ENCODE data around the gene CRKL. TPM values are rescaled to one million over a fixed set of nuclear protein-coding genes. Genes with fewer than 3 reads are reported as not detected.

CRKL gene
- total RNA-seq, 1 experiment from 2014 or later: 106 TPM

- Histone ChIP-seq H2BK20ac (ENCODE audit: low read depth, low read length, poor library complexity, severe bottlenecking) (no peak overlapping the region), H3K18ac (ENCODE audit: insufficient read length, low read depth, low read length) (no peak overlapping the region), H3K79me1 (ENCODE audit: insufficient read depth, low read depth, low read length, poor library complexity, severe bottlenecking) (no peaks in the 10 kb centered on the region), H3K4me2 (ENCODE audit: insufficient read depth, insufficient read length, low read length) (no peak overlapping the region), H3K27ac (ENCODE audit: insufficient read length, low read depth, low read length) (no peak overlapping the region), H3K14ac (ENCODE audit: insufficient read depth, low read length) (no peak overlapping the region), H3K23me2 (ENCODE audit: insufficient read length, low read depth, low read length, poor library complexity, severe bottlenecking) (no peaks in the 10 kb centered on the region), H4K91ac (ENCODE audit: insufficient read length, low read depth, low read length) (no peak overlapping the region), H3K23ac (ENCODE audit: insufficient read length, low read depth, low read length) (no peak overlapping the region), H3K4me1 (ENCODE audit: insufficient read depth, low read length) (no peaks in the 10 kb centered on the region), H2BK15ac (ENCODE audit: low read depth, low read length) (no peak overlapping the region), H2AK5ac (ENCODE audit: insufficient read length, low read length) (no peak overlapping the region), H4K5ac (ENCODE audit: insufficient read length, low read depth, low read length) (no peak overlapping the region), H4K8ac (replicated peaks; ENCODE audit: insufficient read length, low read depth, low read length) (no peak overlapping the region), H3K9me3 (ENCODE audit: control insufficient read depth, low read depth, low read length) (no peaks in the 10 kb centered on the region), H2BK5ac (ENCODE audit: insufficient read length, low read length) (no peak overlapping the region), H3K9ac (ENCODE audit: extremely low read depth, insufficient read length, low read length) (no peak overlapping the region), H3T11ph (ENCODE audit: low read length) (no peak overlapping the region), H3K79me2 (ENCODE audit: insufficient read depth, low read length) (no peaks in the 10 kb centered on the region), H4K20me1 (ENCODE audit: control insufficient read depth, insufficient read depth, insufficient read length) (no peaks in the 10 kb centered on the region), H3K27me3 (ENCODE audit: insufficient read depth, low read length) (no peaks in the 10 kb centered on the region), H2AFZ (ENCODE audit: low read length) (no peak overlapping the region), H2BK120ac (ENCODE audit: low read depth, low read length, poor library complexity, severe bottlenecking) (no peak overlapping the region), H3K56ac (ENCODE audit: insufficient read length, low read depth, low read length) (no peak overlapping the region), H3K4ac (ENCODE audit: low read depth, low read length) (no peak overlapping the region), H2BK12ac (ENCODE audit: insufficient read length, low read depth, low read length) (no peak overlapping the region)
- H3K9me3 Mint-ChIP-seq: no peaks in the 10 kb centered on the region
- no peak overlapping the region for H3K27ac Mint-ChIP-seq
- WGBS (ENCODE audit: extremely low coverage, insufficient read length, low lambda C conversion rate): no CpG with 5 or more reads among the region's 30 CpGs
- DNase-seq: no peak
- H3K27me3 Mint-ChIP-seq (ENCODE audit: low read depth): no peaks in the 10 kb centered on the region
- H3K36me3 Mint-ChIP-seq (ENCODE audit: insufficient read depth in 1 of 3, low read depth in 3 of 3): peaks cover 2 to 26% (median 8%) of the 10 kb centered on the region in 3 experiments; a peak in 6 of 7 replicates
- H3K4me1 Mint-ChIP-seq: 0 out of 4 replicates have a peak, but pooled peaks cover 0 to 2% of the 10 kb centered on the region in 2 experiments
- TF ChIP-seq, protein P1, sequence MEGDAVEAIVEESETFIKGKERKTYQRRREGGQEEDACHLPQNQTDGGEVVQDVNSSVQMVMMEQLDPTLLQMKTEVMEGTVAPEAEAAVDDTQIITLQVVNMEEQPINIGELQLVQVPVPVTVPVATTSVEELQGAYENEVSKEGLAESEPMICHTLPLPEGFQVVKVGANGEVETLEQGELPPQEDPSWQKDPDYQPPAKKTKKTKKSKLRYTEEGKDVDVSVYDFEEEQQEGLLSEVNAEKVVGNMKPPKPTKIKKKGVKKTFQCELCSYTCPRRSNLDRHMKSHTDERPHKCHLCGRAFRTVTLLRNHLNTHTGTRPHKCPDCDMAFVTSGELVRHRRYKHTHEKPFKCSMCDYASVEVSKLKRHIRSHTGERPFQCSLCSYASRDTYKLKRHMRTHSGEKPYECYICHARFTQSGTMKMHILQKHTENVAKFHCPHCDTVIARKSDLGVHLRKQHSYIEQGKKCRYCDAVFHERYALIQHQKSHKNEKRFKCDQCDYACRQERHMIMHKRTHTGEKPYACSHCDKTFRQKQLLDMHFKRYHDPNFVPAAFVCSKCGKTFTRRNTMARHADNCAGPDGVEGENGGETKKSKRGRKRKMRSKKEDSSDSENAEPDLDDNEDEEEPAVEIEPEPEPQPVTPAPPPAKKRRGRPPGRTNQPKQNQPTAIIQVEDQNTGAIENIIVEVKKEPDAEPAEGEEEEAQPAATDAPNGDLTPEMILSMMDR (conservative IDR thresholded peaks at IDR 0.05): no peak
- no peak overlapping the region for H3K4me3 Mint-ChIP-seq
These were observed 77.1 kb downstream of the CRKL start for GRCh38 chr22:20994128-20994901.
